Keratinocyte (primary cell): ENCODE data around the gene HGFAC. TPM values are rescaled to one million over a fixed set of nuclear protein-coding genes. Genes with fewer than 3 reads are reported as not detected.

Experiments
- DNase-seq: peaks from one replicate; pipeline ENCODE4 v3.0.0-alpha.2; 2011; ENCODE audit warnings: low read depth, missing footprints, low spot score
- FAIRE-seq: peaks from 2 replicates; lab custom pipeline; 2011; peaks lifted over from hg19 to GRCh38; lab: Jason Lieb, UNC
- H2AFZ ChIP-seq: 2 replicates; pipeline ENCODE4 v1.6.0; 2012; ENCODE audit warnings: low read length, control low read depth, inconsistent platforms; ENCODE audit not compliant: control insufficient read depth
- H3K27ac ChIP-seq: 2 replicates; pipeline ENCODE4 v1.5.1; 2011; ENCODE audit warnings: low read length; ENCODE audit not compliant: control insufficient read depth, insufficient read depth
- H3K27me3 ChIP-seq: 3 replicates; pipeline ENCODE4 v1.6.0; 2011; ENCODE audit warnings: low read length; ENCODE audit not compliant: control insufficient read depth, insufficient read depth; ENCODE audit errors: extremely low read depth
- H3K36me3 ChIP-seq, 2 experiments: 2 replicates in 1 of 2; 3 replicates in 1 of 2; pipeline ENCODE4 v1.5.1; 2011; ENCODE audit warnings: low read length in 2 of 2, mild to moderate bottlenecking in 1 of 2; ENCODE audit not compliant: control insufficient read depth in 2 of 2, insufficient read depth in 2 of 2; ENCODE audit errors: extremely low read depth in 1 of 2
- H3K4me1 ChIP-seq: 3 replicates; pipeline ENCODE4 v1.5.1; 2011; ENCODE audit warnings: low read length; ENCODE audit not compliant: control insufficient read depth, insufficient read depth; ENCODE audit errors: extremely low read depth
- H3K4me2 ChIP-seq: 3 replicates; pipeline ENCODE4 v1.6.0; 2011; ENCODE audit warnings: low read depth, low read length; ENCODE audit not compliant: control insufficient read depth, insufficient read depth; ENCODE audit errors: extremely low read depth
- H3K4me3 ChIP-seq, 3 experiments: fragments of 200-600 bp in 1 of 3; sonication (generic) in 1 of 3; 2 replicates in 2 of 3; 3 replicates in 1 of 3; pipeline ENCODE4 v1.5.1; 2011 to 2016; ENCODE audit warnings: low read length in 3 of 3, mild to moderate bottlenecking in 3 of 3, control low read depth in 2 of 3, inconsistent platforms in 1 of 3, low read depth in 1 of 3, mixed read lengths in 1 of 3, mixed run types in 1 of 3, moderate library complexity in 1 of 3; ENCODE audit not compliant: control insufficient read depth in 2 of 3, insufficient read depth in 2 of 3; ENCODE audit errors: extremely low read depth in 1 of 3
- H3K79me2 ChIP-seq: 2 replicates; pipeline ENCODE4 v1.6.0; 2012; ENCODE audit warnings: low read length; ENCODE audit not compliant: control insufficient read depth, insufficient read depth
- H3K9ac ChIP-seq: 3 replicates; pipeline ENCODE4 v1.6.0; 2011; ENCODE audit warnings: low read length; ENCODE audit not compliant: control insufficient read depth, insufficient read depth; ENCODE audit errors: extremely low read depth
- H3K9me1 ChIP-seq: 3 replicates; pipeline ENCODE4 v1.6.0; 2011; ENCODE audit warnings: low read length; ENCODE audit not compliant: control insufficient read depth, insufficient read depth; ENCODE audit errors: extremely low read depth
- H3K9me3 ChIP-seq: 2 replicates; pipeline ENCODE4 v1.5.1; 2012; ENCODE audit warnings: low read depth, low read length; ENCODE audit not compliant: control insufficient read depth
- H4K20me1 ChIP-seq: 3 replicates; pipeline ENCODE4 v1.6.0; 2011; ENCODE audit warnings: low read length; ENCODE audit not compliant: control insufficient read depth, insufficient read depth; ENCODE audit errors: extremely low read depth
- CTCF ChIP-seq, 3 experiments: IDR thresholded peaks in 1 of 3; conservative IDR thresholded peaks in 1 of 3; optimal IDR thresholded peaks in 1 of 3; 2 replicates in 2 of 3; 3 replicates in 1 of 3; pipeline versions ENCODE3 to v1.5.1; 2011; ENCODE audit warnings: low read length in 3 of 3, mild to moderate bottlenecking in 3 of 3, moderate library complexity in 2 of 3, control low read depth in 1 of 3, inconsistent platforms in 1 of 3; ENCODE audit not compliant: insufficient read depth in 2 of 3; ENCODE audit errors: extremely low read depth in 1 of 3
- EZH2 ChIP-seq: IDR thresholded peaks from one replicate; pipeline ENCODE4 v1.6.1; 2012; ENCODE audit warnings: inconsistent platforms, mild to moderate bottlenecking, low read length, moderate library complexity
- dilution Hi-C: fragments of 300-500 bp; cut with MboI; formaldehyde crosslinking; loops from one replicate; pipeline ENCODE4 v1.7.0; 2020; ENCODE audit warnings: low sequenced_read_pairs; ENCODE audit not compliant: extremely low pct_ligation_motif_present
- polyA plus RNA-seq, 5 experiments: library from polyadenylated mRNA; depleted of rRNA in 3 of 5; stranded (reverse) in 3 of 5; stranded (forward) in 1 of 5; unstranded in 1 of 5; fragments of >200 nt; gene quantifications; 1 replicate in 1 of 5; 2 replicates in 3 of 5; 3 replicates in 1 of 5; pipeline versions ENCODE4 v1.2.1 to v1.2.3, GENCODE V29; 2011 to 2012; ENCODE audit warnings: missing spikeins in 2 of 5, low read depth in 1 of 5, low replicate concordance in 1 of 5

Gene HGFAC
- polyA plus RNA-seq, 1 donor (not counting 4 experiments of a cell fraction or from before 2014, with no cell fraction given): not detected

- DNase-seq (no peak), FAIRE-seq (no peak)
- H3K4me1 ChIP-seq: no peaks in the 10 kb centered on the region
- no peak overlapping the region for H2AFZ ChIP-seq
- dilution Hi-C loops: no loop called here
- peaks cover 36% of the 10 kb centered on the region for H3K27me3 ChIP-seq
- H3K27ac ChIP-seq: no peak overlapping the region
- no peak overlapping the region for H3K4me3 ChIP-seq
- H3K9me3 ChIP-seq: no peaks in the 10 kb centered on the region
- H3K36me3 ChIP-seq: no peaks in the 10 kb centered on the region
- H3K9ac ChIP-seq: no peak overlapping the region
- no peaks in the 10 kb centered on the region for H3K9me1 ChIP-seq
- H3K79me2 ChIP-seq: no peaks in the 10 kb centered on the region
- peaks cover 7% of the 10 kb centered on the region for H4K20me1 ChIP-seq
- H3K4me2 ChIP-seq: no peak overlapping the region
- no peak for TF ChIP-seq EZH2
- TF ChIP-seq CTCF (optimal IDR thresholded peaks at IDR 0.05 in 1 of 3, IDR thresholded peaks at IDR 0.05 in 1 of 3, conservative IDR thresholded peaks at IDR 0.05 in 1 of 3; ENCODE audit: extremely low read depth in 1 of 3, insufficient read depth in 2 of 3, low read length in 3 of 3): no peak
Measured at GRCh38 chr4:3494462-3494871, 52.7 kb downstream of the HGFAC start.

GRCh38 chr4:3495204-3495975 is 53.6 kb downstream of the HGFAC start:
- no peak for FAIRE-seq
- no peak overlapping the region for H3K4me2 ChIP-seq
- dilution Hi-C loops: no loop called here
- no peak overlapping the region for H3K4me3 ChIP-seq
- no peak overlapping the region for H3K27ac ChIP-seq
- H4K20me1 ChIP-seq: peaks cover 7% of the 10 kb centered on the region
- H3K79me2 ChIP-seq: no peaks in the 10 kb centered on the region
- DNase-seq: no peak
- no peak overlapping the region for H3K9ac ChIP-seq
- no peaks in the 10 kb centered on the region for H3K4me1 ChIP-seq
- peaks cover 34% of the 10 kb centered on the region for H3K27me3 ChIP-seq
- no peak for TF ChIP-seq CTCF (optimal IDR thresholded peaks at IDR 0.05 in 1 of 3, IDR thresholded peaks at IDR 0.05 in 1 of 3, conservative IDR thresholded peaks at IDR 0.05 in 1 of 3; ENCODE audit: extremely low read depth in 1 of 3, insufficient read depth in 2 of 3, low read length in 3 of 3)
- no peaks in the 10 kb centered on the region for H3K36me3 ChIP-seq
- H2AFZ ChIP-seq: no peak overlapping the region
- H3K9me1 ChIP-seq: no peaks in the 10 kb centered on the region
- no peaks in the 10 kb centered on the region for H3K9me3 ChIP-seq
